Heart left ventricle (tissue), 13 donors: ENCODE data around the gene VRTN.

Source experiments
- POLR2A ChIP-seq, 2 donors: fragments of 450-650 bp; IDR thresholded peaks; one replicate each; pipeline ENCODE4 v1.6.1; 2017; ENCODE audit warnings: antibody characterized with exemption in 2 of 2, mild to moderate bottlenecking in 2 of 2, moderate library complexity in 2 of 2
- TF ChIP-seq, protein P1 (sequence below), 12 donors: fragments of 200-600 bp; sonication (generic) in 4 of 12; IDR thresholded peaks; one replicate each; pipeline versions ENCODE4 v1.5.0 to v1.8.0; 2018 to 2022; ENCODE audit warnings: antibody characterized with exemption in 12 of 12, mild to moderate bottlenecking in 5 of 12
- donor health status: ischemic (EF 13 %, LVEDD 7.1; RV severe dilation, severe dysfunction).
- donor health status: DM: no; HTN: yes; CAD: no.
- donor health status: DM: no; HTN: no; CAD: no.
- donor health status: ischemic (EF 25% LVEDD 6.9; RV normal size, moderate dysfunction).
- donor health status: ischemic (EF 25% LVEDD 5.7; RV mildly dilated, moderate dysfunction).
- donor health status: ischemic (EF 35%, LVEDD 5.7; RV mildly dilated, moderate dysfunction).
- donor health status: nonischemic (EF 11% LVEDD 7.7; RV severe dilation, severe dysfunction).
- donor health status: DM: yes; HTN: yes; CAD: no.
- donor health status: PGD.
- donor health status: ischemic (EF 29% LVEDD 5.4; RV normal size, mild dysfunction).
- donor health status: nonischemic (EF 23%, LVEDD 6.1; RV moderate dilation, normal function).

DNA sequence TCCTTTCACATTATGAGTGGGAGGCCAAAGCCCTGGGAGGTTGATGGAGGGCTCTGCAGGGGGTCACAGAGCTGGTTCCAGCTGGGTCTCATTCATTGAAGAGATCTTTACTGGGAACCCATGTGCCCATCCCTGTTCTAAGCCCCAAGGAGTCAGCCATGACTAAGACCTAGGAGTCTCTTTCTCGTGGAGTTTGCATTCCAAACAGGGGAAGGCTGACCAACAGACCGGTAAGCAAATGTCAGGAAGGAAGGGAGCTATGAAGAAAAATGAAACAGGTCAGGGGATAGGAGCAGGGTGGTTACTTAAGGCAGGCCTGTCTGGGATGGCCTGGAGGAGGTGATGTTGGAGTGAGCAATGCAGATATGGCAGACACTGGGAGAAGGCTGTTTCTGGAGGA is 46.3 kb downstream of the VRTN start:
- TF ChIP-seq, protein P1, sequence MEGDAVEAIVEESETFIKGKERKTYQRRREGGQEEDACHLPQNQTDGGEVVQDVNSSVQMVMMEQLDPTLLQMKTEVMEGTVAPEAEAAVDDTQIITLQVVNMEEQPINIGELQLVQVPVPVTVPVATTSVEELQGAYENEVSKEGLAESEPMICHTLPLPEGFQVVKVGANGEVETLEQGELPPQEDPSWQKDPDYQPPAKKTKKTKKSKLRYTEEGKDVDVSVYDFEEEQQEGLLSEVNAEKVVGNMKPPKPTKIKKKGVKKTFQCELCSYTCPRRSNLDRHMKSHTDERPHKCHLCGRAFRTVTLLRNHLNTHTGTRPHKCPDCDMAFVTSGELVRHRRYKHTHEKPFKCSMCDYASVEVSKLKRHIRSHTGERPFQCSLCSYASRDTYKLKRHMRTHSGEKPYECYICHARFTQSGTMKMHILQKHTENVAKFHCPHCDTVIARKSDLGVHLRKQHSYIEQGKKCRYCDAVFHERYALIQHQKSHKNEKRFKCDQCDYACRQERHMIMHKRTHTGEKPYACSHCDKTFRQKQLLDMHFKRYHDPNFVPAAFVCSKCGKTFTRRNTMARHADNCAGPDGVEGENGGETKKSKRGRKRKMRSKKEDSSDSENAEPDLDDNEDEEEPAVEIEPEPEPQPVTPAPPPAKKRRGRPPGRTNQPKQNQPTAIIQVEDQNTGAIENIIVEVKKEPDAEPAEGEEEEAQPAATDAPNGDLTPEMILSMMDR (IDR thresholded peaks at IDR 0.05): no peak
- TF ChIP-seq POLR2A (IDR thresholded peaks at IDR 0.05): no peak
